VCaP (cell line): ENCODE measurements around the gene LIPC.
A peak's percentile ranks its signal among the peaks of the same experiment; 100 is the strongest.

Experiments used
- H3K27ac ChIP-seq: fragments of 450-650 bp; 2 replicates; pipeline ENCODE4 v1.5.1; 2017
- TF ChIP-seq, protein P1 (sequence below): fragments of 450-650 bp; conservative IDR thresholded peaks from 2 replicates; pipeline ENCODE4 v1.5.1; 2017; ENCODE audit warnings: mild to moderate bottlenecking, moderate library complexity

The LIPC gene

DNA sequence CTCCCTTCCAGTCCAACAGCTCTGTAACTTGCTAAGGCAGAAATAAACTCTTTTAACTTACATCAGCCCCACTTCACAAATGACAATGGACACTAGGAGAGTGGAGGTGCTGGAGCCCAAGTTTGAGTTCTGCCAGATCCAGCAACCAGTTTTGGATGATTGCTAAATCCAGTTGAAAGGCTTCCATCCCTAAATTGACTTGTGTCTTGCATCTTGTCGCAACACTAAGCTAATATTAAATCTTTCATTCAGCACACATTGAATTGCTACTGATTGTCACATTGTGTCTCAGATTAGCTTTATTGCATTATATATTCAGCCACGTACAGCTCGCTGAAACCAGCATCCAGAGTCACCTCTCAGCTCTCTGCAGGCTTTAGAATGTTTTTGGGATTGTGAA is 41.7 kb upstream of the LIPC start:
- no peak overlapping the region for H3K27ac ChIP-seq
- TF ChIP-seq, protein P1, sequence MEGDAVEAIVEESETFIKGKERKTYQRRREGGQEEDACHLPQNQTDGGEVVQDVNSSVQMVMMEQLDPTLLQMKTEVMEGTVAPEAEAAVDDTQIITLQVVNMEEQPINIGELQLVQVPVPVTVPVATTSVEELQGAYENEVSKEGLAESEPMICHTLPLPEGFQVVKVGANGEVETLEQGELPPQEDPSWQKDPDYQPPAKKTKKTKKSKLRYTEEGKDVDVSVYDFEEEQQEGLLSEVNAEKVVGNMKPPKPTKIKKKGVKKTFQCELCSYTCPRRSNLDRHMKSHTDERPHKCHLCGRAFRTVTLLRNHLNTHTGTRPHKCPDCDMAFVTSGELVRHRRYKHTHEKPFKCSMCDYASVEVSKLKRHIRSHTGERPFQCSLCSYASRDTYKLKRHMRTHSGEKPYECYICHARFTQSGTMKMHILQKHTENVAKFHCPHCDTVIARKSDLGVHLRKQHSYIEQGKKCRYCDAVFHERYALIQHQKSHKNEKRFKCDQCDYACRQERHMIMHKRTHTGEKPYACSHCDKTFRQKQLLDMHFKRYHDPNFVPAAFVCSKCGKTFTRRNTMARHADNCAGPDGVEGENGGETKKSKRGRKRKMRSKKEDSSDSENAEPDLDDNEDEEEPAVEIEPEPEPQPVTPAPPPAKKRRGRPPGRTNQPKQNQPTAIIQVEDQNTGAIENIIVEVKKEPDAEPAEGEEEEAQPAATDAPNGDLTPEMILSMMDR: no peak

DNA sequence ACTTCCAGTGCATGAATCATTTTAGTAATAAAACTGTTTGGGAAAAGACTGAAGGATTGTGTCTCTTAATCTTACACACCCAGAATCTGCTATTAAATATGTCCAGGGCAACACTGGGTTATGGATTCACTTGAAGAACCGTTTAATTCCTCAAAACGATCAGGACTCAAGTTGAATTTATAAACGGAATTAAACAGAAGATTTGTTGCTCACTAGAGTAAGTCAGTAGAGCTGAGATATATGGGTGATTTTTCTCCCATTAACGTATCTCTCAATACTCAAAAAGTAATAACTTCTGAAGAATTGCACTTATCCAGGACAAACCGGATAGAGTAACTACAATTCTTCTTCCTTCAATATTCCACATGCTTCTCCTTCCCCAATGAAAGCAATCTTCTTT is 41.1 kb upstream of the LIPC start:
- TF ChIP-seq, protein P1: no peak
- H3K27ac ChIP-seq: peak overlapping the region; percentile 93

DNA sequence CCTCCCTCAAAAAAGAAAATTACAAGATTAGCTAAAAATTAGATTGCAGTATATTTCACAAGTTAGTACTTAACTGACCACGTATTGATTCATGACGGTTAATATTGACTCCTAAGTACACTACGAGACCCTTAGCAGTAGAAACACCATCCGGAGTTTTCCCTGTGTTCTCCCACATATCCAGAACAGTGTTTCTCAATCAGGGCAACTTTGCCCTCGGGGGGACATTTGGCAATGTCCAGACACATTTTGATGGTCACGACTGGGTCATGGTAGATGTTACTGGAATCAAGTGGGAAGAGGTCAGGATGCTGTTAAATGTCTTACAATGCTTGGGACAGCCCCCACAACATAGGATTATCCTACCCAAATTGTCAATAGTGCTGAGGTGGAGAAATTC is 40.7 kb upstream of the LIPC start:
- H3K27ac ChIP-seq: peak overlapping the region; percentile 93
- TF ChIP-seq, protein P1: no peak

DNA sequence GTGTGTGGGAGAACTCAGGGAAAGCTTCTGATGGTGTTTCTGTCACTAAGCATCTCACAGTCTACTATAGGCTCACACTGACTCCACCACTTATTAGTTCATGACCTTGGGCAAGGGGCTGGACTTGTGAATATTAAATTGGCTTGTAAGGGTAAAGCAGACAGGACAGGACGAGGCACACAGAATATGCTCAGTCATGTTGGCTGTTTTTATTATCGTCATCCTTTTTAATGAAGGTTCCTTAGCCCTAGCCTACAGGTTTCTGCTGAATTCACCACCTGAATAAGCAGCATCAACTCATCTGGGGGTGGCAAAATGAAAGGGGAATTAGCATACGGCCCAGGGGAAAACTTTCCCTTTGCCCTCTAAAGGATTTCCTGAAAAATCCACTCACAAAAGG is 39.6 kb upstream of the LIPC start:
- TF ChIP-seq, protein P1: no peak
- H3K27ac ChIP-seq: peak overlapping the region; percentile 93

DNA sequence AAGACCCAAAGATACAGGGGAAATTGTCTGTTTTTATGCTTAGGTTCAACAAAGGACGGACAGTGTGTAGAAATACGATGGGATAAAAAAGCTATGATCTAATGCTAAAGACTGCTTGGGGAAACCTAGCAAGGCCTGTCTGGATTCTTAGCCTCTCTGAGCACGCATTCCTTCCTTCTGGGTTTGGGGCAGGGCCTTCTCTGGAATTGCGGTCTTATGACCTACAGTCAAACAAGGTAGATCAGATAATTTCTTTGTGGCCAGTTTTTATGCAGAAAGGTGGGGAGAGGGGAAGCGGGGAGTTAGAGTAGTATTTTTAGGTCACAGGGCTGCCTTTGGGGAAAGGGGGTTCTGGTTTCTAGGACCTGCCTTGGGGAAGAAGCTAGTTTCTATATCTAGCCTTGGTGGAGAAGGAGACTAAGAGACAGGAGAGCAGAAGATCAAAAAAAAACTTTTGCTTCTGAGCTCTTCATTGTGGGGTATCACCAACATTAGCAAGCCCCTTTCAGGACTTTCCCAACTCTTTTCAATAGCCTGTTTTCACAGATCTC is 39.1 kb upstream of the LIPC start:
- H3K27ac ChIP-seq: peak overlapping the region; percentile 93
- TF ChIP-seq, protein P1: no peak

DNA sequence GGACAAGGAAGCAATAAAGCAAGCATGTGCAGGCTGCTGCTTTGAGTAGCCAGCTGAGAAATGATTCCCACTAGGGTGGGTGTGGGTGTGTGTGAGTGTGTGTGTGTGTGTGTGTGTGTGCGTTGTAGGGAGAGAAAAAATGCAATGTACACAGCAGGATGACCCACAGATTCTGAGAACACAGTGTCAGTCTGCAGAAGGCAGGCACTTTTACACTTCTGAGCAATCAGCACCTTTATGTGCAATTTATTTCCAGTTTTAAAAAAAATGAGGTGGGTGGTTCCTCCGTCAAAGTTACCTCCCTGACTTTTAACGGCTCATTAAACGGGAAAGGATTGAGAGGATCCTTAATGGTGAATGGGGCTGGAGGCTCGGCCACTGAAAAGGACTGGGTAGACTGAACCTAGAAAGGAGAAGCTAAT is 38.5 kb upstream of the LIPC start:
- TF ChIP-seq, protein P1: no peak

DNA sequence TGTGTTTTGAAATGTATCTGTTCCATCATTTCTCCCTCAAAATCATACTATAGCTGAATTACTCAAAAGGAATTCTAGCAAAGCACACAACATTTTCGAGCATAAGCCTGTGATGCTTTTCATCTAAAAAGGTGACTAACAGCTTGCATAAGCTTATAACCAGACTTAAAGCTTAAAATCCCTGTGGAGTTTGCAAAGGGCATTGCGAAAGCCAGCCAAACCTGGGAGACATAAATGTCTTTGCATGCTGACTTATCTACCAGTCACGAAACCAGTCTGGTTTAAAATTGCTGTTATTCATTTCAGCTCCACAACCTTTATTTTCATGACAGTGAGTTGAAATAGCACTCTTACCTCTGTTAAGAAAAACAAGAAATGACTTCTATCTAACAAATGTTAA is 35.6 kb upstream of the LIPC start:
- no peak overlapping the region for H3K27ac ChIP-seq
- TF ChIP-seq, protein P1: no peak

More for the DNA sequence above, 38.5 kb upstream of the LIPC start:
- H3K27ac ChIP-seq: peak overlapping the region; percentile 93
